ENCODE data around the gene EPHB2. TPM values are rescaled to one million over a fixed set of nuclear protein-coding genes. Genes with fewer than 3 reads are reported as not detected.
A peak's percentile ranks its signal among the peaks of the same experiment; 100 is the strongest.

The EPHB2 gene
- total and polyA plus RNA-seq, 2 of the 8 experiments (the other 6 are each of a cell fraction or from before 2014, with no cell fraction given), result 15.8 to 17.2 TPM

- no peaks in the 10 kb centered on the region for H3K9me3 ChIP-seq (ENCODE audit: insufficient read depth in 2 of 2, low read depth in 1 of 2, low read length in 1 of 2)
- H4K5ac ChIP-seq (ENCODE audit: insufficient read length, low read depth, low read length), result no peak overlapping the region
- H2BK15ac ChIP-seq (ENCODE audit: low read length), result no peak overlapping the region
- no peak overlapping the region for H3K18ac ChIP-seq (ENCODE audit: extremely low read depth, low read length)
- no peak overlapping the region for H2BK5ac ChIP-seq (ENCODE audit: low read depth, low read length)
- H2BK20ac ChIP-seq (ENCODE audit: low read length), result no peak overlapping the region
- H3K27me3 ChIP-seq (replicated peaks in 1 of 4; ENCODE audit: control insufficient read depth in 3 of 4, extremely low read depth in 1 of 4, insufficient read depth in 3 of 4, low read length in 3 of 4), result peaks cover 7 to 24% (median 15%) of the 10 kb centered on the region in 4 experiments
- FAIRE-seq, result no peak
- peaks cover 5 to 6% of the 10 kb centered on the region in 2 experiments for H4K20me1 ChIP-seq (replicated peaks in 1 of 2; ENCODE audit: control insufficient read depth in 1 of 2, insufficient read depth in 2 of 2, low read length in 2 of 2)
- H2AK5ac ChIP-seq (ENCODE audit: low read depth, low read length), result no peak overlapping the region
- no peak overlapping the region for H2BK120ac ChIP-seq (replicated peaks; ENCODE audit: low read depth, low read length)
- H3K14ac ChIP-seq (ENCODE audit: insufficient read length), result no peak overlapping the region
- H3K79me2 ChIP-seq (ENCODE audit: control insufficient read depth in 1 of 2, insufficient read depth in 2 of 2, low read length in 2 of 2), result no peaks in the 10 kb centered on the region
- POLR2A ChIA-PET (ENCODE audit: partially characterized antibody), result interaction anchor here (1.6 kb wide), 1 partner anchor 37 kb away, joined by 3 read pairs; no protein-coding TSS in a partner anchor
- CTCF ChIA-PET (ENCODE audit: partially characterized antibody), result interaction anchor here (1.1 to 4.1 kb wide), 2 partner anchors 8 to 36 kb away, joined by 3 to 33 read pairs; no protein-coding TSS in a partner anchor
- H3K23ac ChIP-seq (ENCODE audit: insufficient read length), result no peak overlapping the region
- H3K36me3 ChIP-seq (ENCODE audit: control insufficient read depth in 2 of 4, insufficient read depth in 4 of 4, low read length in 3 of 4), result no peaks in the 10 kb centered on the region
- peak overlapping the region; percentile 71 to 76 for H3K4me2 ChIP-seq (ENCODE audit: insufficient read depth in 1 of 2, low read depth in 2 of 2, low read length in 2 of 2)
- peaks cover 0 to 6% (median 2%) of the 10 kb centered on the region in 4 experiments; a peak in 4 of 7 replicates for H3K4me1 ChIP-seq (replicated peaks in 1 of 4; ENCODE audit: control insufficient read depth in 3 of 4, insufficient read depth in 4 of 4, low read length in 3 of 4)
- H4K8ac ChIP-seq (ENCODE audit: extremely low read depth, insufficient read depth, low read length), result peak overlapping the region; percentile 16; the same call in 1 of the 2 replicates
- H3K79me1 ChIP-seq (ENCODE audit: low read depth, low read length), result no peaks in the 10 kb centered on the region
- no peak overlapping the region for H3K27ac ChIP-seq (ENCODE audit: low read depth, low read length)
- no CpG with 5 or more reads among the region's 60 CpGs for WGBS, 2 experiments (ENCODE audit: extremely low coverage in 1 of 2, insufficient coverage in 1 of 2, insufficient read length in 1 of 2, insufficient replicate concordance in 2 of 2, low coverage in 1 of 2, low lambda C conversion rate in 2 of 2, missing lambda C conversion rate in 1 of 2)
- peak overlapping the region in 1 of 4 experiments; percentile 53; a peak in 1 of 7 replicates for H3K9ac ChIP-seq (replicated peaks in 1 of 4; ENCODE audit: extremely low read depth in 1 of 4, low read depth in 3 of 4, low read length in 3 of 4)
- H4K91ac ChIP-seq (replicated peaks; ENCODE audit: insufficient read length, low read length), result no peak overlapping the region
- TF ChIP-seq TAF1 (IDR thresholded peaks at IDR 0.05; ENCODE audit: low read depth, low read length) (no peak), CTCF (IDR thresholded peaks at IDR 0.05; ENCODE audit: control extremely low read depth in 1 of 3, insufficient read depth in 1 of 3, low read depth in 1 of 3, low read length in 3 of 3) (no peak), CREB1 (IDR thresholded peaks at IDR 0.05) (no peak), CHD1 (IDR thresholded peaks at IDR 0.05; ENCODE audit: low read depth, low read length) (no peak), TBP (IDR thresholded peaks at IDR 0.05; ENCODE audit: low read depth, low read length) (no peak), KDM1A (IDR thresholded peaks at IDR 0.05; ENCODE audit: borderline replicate concordance, low read length) (no peak), JUN (IDR thresholded peaks at IDR 0.05; ENCODE audit: low read depth, low read length) (no peak), RAD21 (IDR thresholded peaks at IDR 0.05 in 1 of 2, conservative IDR thresholded peaks at IDR 0.05 in 1 of 2; ENCODE audit: low read depth in 2 of 2, low read length in 2 of 2) (no peak), CHD2 (IDR thresholded peaks at IDR 0.05; ENCODE audit: low read length) (no peak)
- no peak for DNase-seq (ENCODE audit: low read depth in 1 of 2, low spot score in 2 of 2)
- H2AFZ ChIP-seq (ENCODE audit: low read length), result no peak overlapping the region
- peak overlapping the region; percentile 40 to 57 (median 50) for H3K4me3 ChIP-seq (ENCODE audit: extremely low read depth in 1 of 4, insufficient read depth in 2 of 4, low read depth in 3 of 4, low read length in 4 of 4)
- H3K4ac ChIP-seq (replicated peaks; ENCODE audit: insufficient read length, low read depth, low read length), result no peak overlapping the region
- H3K56ac ChIP-seq (replicated peaks; ENCODE audit: insufficient read length, low read depth, low read length), result no peak overlapping the region
- H2BK12ac ChIP-seq (ENCODE audit: low read depth, low read length), result no peak overlapping the region
- H3K23me2 ChIP-seq (ENCODE audit: low read depth, low read length), result peaks cover 4% of the 10 kb centered on the region; the same call in 1 of the 2 replicates
These were observed 432 bp downstream of the EPHB2 start for GRCh38 chr1:22711071-22711470.
